ENCODE results near the gene USP7. TPM values are rescaled to one million over a fixed set of nuclear protein-coding genes. Genes with fewer than 3 reads are reported as not detected.
"Not testable (repeated sequence)": the region's sequence is repeated elsewhere in the genome, so short reads cannot be mapped to it uniquely, and the experiment has no call there.

Gene USP7
- total RNA-seq, 1 donor from 2014 or later = 66.9 TPM

- H3K36me3 ChIP-seq (ENCODE audit: control insufficient read depth, insufficient read depth, low read length) = no peaks in the 10 kb centered on the region
- no peak within 1 kb of the TSS for H3K4me3 ChIP-seq (ENCODE audit: low read depth, low read length)
- no peak for DNase-seq (ENCODE audit: low read depth)
- H3K27me3 ChIP-seq (ENCODE audit: control insufficient read depth, insufficient read depth, low read length) = no peaks in the 10 kb centered on the region
- TF ChIP-seq, protein P1, sequence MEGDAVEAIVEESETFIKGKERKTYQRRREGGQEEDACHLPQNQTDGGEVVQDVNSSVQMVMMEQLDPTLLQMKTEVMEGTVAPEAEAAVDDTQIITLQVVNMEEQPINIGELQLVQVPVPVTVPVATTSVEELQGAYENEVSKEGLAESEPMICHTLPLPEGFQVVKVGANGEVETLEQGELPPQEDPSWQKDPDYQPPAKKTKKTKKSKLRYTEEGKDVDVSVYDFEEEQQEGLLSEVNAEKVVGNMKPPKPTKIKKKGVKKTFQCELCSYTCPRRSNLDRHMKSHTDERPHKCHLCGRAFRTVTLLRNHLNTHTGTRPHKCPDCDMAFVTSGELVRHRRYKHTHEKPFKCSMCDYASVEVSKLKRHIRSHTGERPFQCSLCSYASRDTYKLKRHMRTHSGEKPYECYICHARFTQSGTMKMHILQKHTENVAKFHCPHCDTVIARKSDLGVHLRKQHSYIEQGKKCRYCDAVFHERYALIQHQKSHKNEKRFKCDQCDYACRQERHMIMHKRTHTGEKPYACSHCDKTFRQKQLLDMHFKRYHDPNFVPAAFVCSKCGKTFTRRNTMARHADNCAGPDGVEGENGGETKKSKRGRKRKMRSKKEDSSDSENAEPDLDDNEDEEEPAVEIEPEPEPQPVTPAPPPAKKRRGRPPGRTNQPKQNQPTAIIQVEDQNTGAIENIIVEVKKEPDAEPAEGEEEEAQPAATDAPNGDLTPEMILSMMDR (IDR thresholded peaks at IDR 0.05; ENCODE audit: insufficient read depth, low read length, poor library complexity, severe bottlenecking) = no peak
These were observed 81.6 kb downstream of the USP7 start, which contains the start of gene LITAFD for GRCh38 chr16:8882041-8882617. Gene LITAFD, plus strand, starts transcription at chr16:8882351. Its CDS starts 2,005 bp downstream, at chr16:8884356.

- DNase-seq (ENCODE audit: low read depth) = no peak
- H3K4me3 ChIP-seq (ENCODE audit: low read depth, low read length) = no peak overlapping the region
- H3K36me3 ChIP-seq (ENCODE audit: control insufficient read depth, insufficient read depth, low read length) = no peaks in the 10 kb centered on the region
- no peaks in the 10 kb centered on the region for H3K27me3 ChIP-seq (ENCODE audit: control insufficient read depth, insufficient read depth, low read length)
- TF ChIP-seq, protein P1 (IDR thresholded peaks at IDR 0.05; ENCODE audit: insufficient read depth, low read length, poor library complexity, severe bottlenecking) = no peak
These were observed 82.7 kb downstream of the USP7 start for GRCh38 chr16:8880839-8881510.

DNA sequence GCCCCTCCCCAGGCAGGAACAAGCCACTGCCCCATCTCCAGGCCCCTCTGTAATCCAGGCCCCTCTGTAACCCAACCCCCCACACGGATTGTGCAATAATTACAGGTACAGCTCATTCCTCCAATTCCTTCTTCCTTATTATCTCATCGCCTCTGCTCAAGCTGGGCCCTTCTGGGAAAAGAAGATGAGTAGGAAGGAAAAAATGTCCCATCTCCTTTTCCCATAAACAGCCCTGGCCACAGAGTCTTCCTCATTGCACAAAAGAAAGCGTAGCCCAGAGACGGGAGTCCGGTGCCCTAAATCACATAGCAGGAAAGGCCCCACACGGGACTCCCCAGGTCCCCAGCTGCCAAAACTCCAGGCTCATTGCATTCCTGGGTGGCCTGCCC lies 85.2 kb downstream of the USP7 start:
- Histone ChIP-seq H3K4me3 (ENCODE audit: low read depth, low read length) (no peak overlapping the region), H3K36me3 (ENCODE audit: control insufficient read depth, insufficient read depth, low read length) (no peaks in the 10 kb centered on the region), H3K27me3 (ENCODE audit: control insufficient read depth, insufficient read depth, low read length) (no peaks in the 10 kb centered on the region)
- TF ChIP-seq, protein P1 (IDR thresholded peaks at IDR 0.05; ENCODE audit: insufficient read depth, low read length, poor library complexity, severe bottlenecking) = no peak
- DNase-seq (ENCODE audit: low read depth) = peak; percentile 65

- Histone ChIP-seq H3K27me3 (ENCODE audit: control insufficient read depth, insufficient read depth, low read length) (no peaks in the 10 kb centered on the region), H3K4me3 (ENCODE audit: low read depth, low read length) (no peak overlapping the region), H3K36me3 (ENCODE audit: control insufficient read depth, insufficient read depth, low read length) (no peaks in the 10 kb centered on the region)
- DNase-seq (ENCODE audit: low read depth) = no peak
- TF ChIP-seq, protein P1 (IDR thresholded peaks at IDR 0.05; ENCODE audit: insufficient read depth, low read length, poor library complexity, severe bottlenecking) = no peak
These were observed 85.7 kb downstream of the USP7 start for GRCh38 chr16:8877894-8878522.

DNA sequence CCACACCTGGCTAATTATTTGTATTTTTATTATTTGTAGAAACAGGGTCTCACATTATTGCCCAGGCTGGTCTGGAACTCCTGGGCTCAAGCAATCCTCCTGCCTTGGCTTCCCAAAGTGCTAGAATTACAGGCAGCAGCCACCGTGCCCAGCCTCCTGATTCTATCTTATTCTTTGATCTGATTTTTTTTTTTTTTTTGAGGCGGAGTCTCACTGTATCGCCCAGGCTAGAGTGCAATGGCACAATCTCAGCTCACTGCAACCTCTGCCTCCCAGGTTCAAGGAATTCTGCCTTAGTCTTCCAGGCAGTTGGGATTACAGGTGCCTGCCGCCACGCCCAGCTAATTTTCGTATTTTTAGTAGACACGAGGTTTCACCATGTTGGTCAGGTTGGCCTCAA lies 88.4 kb downstream of the USP7 start:
- not testable (repeated sequence) for DNase-seq (ENCODE audit: low read depth); H3K4me3 ChIP-seq (ENCODE audit: low read depth, low read length); H3K27me3 ChIP-seq (ENCODE audit: control insufficient read depth, insufficient read depth, low read length); H3K36me3 ChIP-seq (ENCODE audit: control insufficient read depth, insufficient read depth, low read length)

DNA sequence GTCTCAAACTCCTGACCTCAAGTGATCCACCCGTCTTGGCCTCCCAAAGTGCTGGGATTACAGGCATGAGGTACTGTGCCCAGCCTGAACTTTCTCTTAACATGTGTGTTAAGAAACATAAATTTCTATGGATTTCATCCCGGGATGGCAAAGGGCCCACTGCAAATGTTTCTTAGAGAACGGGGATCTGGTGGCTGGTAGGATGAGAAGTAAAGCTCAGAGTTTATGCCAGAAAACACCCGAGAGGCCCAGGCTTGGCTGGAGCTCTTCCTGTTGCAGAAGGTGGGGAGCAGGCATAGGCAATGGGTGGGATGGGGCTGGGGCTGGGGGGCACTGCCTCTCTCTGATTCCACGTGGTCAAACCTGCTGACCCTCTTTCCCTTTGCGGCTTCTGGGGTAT lies 89.3 kb downstream of the USP7 start:
- TF ChIP-seq, protein P1 (IDR thresholded peaks at IDR 0.05; ENCODE audit: insufficient read depth, low read length, poor library complexity, severe bottlenecking) = no peak
- Histone ChIP-seq H3K4me3 (ENCODE audit: low read depth, low read length) (no peak overlapping the region), H3K36me3 (ENCODE audit: control insufficient read depth, insufficient read depth, low read length) (no peaks in the 10 kb centered on the region), H3K27me3 (ENCODE audit: control insufficient read depth, insufficient read depth, low read length) (no peaks in the 10 kb centered on the region)
- no peak for DNase-seq (ENCODE audit: low read depth)

- not testable (repeated sequence) for H3K27me3 ChIP-seq (ENCODE audit: control insufficient read depth, insufficient read depth, low read length); DNase-seq (ENCODE audit: low read depth); H3K36me3 ChIP-seq (ENCODE audit: control insufficient read depth, insufficient read depth, low read length); H3K4me3 ChIP-seq (ENCODE audit: low read depth, low read length)
These were observed 89.9 kb downstream of the USP7 start for GRCh38 chr16:8873866-8874195.
